ENCODE results near the gene TRAF4. TPM values are rescaled to one million over a fixed set of nuclear protein-coding genes. Genes with fewer than 3 reads are reported as not detected.

Gene TRAF4
- total and polyA plus RNA-seq, 2 donors (not counting 3 experiments of a cell fraction or from before 2014, with no cell fraction given) = 79.5 to 83.9 TPM

- H4K20me1 ChIP-seq (replicated peaks; ENCODE audit: control insufficient read depth, extremely low read depth, insufficient read depth, low read length) = no peaks in the 10 kb centered on the region
- H3K4me1 ChIP-seq (ENCODE audit: control insufficient read depth, extremely low read depth, insufficient read depth, low read length) = no peaks in the 10 kb centered on the region
- no peak overlapping the region for H3K9ac ChIP-seq (replicated peaks; ENCODE audit: extremely low read depth, insufficient read depth, low read length)
- intact Hi-C loops (cut with micrococcal nuclease) = no loop called here
- no peak overlapping the region for H2AFZ ChIP-seq (ENCODE audit: low read depth, low read length)
- peaks cover 13 to 41% of the 10 kb centered on the region in 2 experiments for H3K36me3 ChIP-seq (ENCODE audit: control insufficient read depth in 2 of 2, extremely low read depth in 1 of 2, insufficient read depth in 2 of 2, low read length in 2 of 2)
- H3K9me1 ChIP-seq (replicated peaks; ENCODE audit: control insufficient read depth, extremely low read depth, insufficient read depth, low read length) = no peaks in the 10 kb centered on the region
- dilution Hi-C loops (cut with MboI; ENCODE audit: extremely low pct_ligation_motif_present, low sequenced_read_pairs) = no loop called here
- no TSS peak for BruUV-seq (replicated peaks)
- no peak overlapping the region for H3K4me3 ChIP-seq (replicated peaks in 1 of 3; ENCODE audit: insufficient read depth in 1 of 3, low read depth in 1 of 3, low read length in 3 of 3)
- no peak overlapping the region for H3K27ac ChIP-seq (ENCODE audit: insufficient read depth, low read depth, low read length)
- TF ChIP-seq MYC (IDR thresholded peaks at IDR 0.05; ENCODE audit: low read depth, low read length) (no peak), JUN (IDR thresholded peaks at IDR 0.05; ENCODE audit: borderline replicate concordance, insufficient read depth, insufficient read length, low read depth) (no peak), POLR2AphosphoS5 (IDR thresholded peaks at IDR 0.05; ENCODE audit: insufficient read depth, low read depth, low read length) (no peak), POLR2A (IDR thresholded peaks at IDR 0.05; ENCODE audit: low read depth, low read length) (no peak), GATA2 (IDR thresholded peaks at IDR 0.05; ENCODE audit: insufficient read depth, insufficient read length, low read depth, low read length) (no peak), CTCF (IDR thresholded peaks at IDR 0.05; ENCODE audit: extremely low read depth in 1 of 2, insufficient read depth in 1 of 2, low read depth in 1 of 2, low read length in 2 of 2) (no peak), FOS (IDR thresholded peaks at IDR 0.05; ENCODE audit: borderline replicate concordance, insufficient read depth, low read length) (no peak), MAX (IDR thresholded peaks at IDR 0.05; ENCODE audit: insufficient read depth, insufficient read length) (no peak), EZH2 (IDR thresholded peaks at IDR 0.05; ENCODE audit: borderline replicate concordance, low read depth, low read length, severe bottlenecking) (no peak)
- ChIA-PET CTCF (interaction anchor here (1.9 kb wide), 1 partner anchor 58 kb away, joined by 6 read pairs; no protein-coding TSS in a partner anchor), POLR2A (no interaction called here)
- no peaks in the 10 kb centered on the region for H3K27me3 ChIP-seq (ENCODE audit: control insufficient read depth in 2 of 2, insufficient read depth in 2 of 2, low read length in 2 of 2)
- H3K79me2 ChIP-seq (ENCODE audit: control insufficient read depth, insufficient read depth, low read length) = no peaks in the 10 kb centered on the region
- no peak for DNase-seq (ENCODE audit: low read depth, low spot score)
- no peak for FAIRE-seq
- H3K4me2 ChIP-seq (ENCODE audit: insufficient read depth, low read length) = no peak overlapping the region
- no peaks in the 10 kb centered on the region for H3K9me3 ChIP-seq (replicated peaks; ENCODE audit: control insufficient read depth, insufficient read depth, low read length)
Measured at GRCh38 chr17:28705074-28705659, 38.6 kb upstream of the TRAF4 start.

Data from endothelial cell of umbilical vein (primary cell).